Psoas muscle (tissue), 8 donors: ENCODE measurements around the gene PLCXD1. TPM values are rescaled to one million over a fixed set of nuclear protein-coding genes. Genes with fewer than 3 reads are reported as not detected.

Experiments
- ATAC-seq, 4 donors: fragments of 200-7000 bp; cut with Tn5 transposase; one replicate each; pipeline ENCODE4 v1.9.1; 2020; ENCODE audit warnings: moderate library complexity in 3 of 4, mild to moderate bottlenecking in 2 of 4
- DNase-seq, 2 donors: peaks; one replicate each; pipeline ENCODE4 v3.0.0-alpha.2; 2020
- H3K27ac ChIP-seq: fragments of 200-600 bp; one replicate; pipeline ENCODE4 v1.8.0; 2022
- H3K27me3 ChIP-seq, 3 donors: fragments of 200-600 bp in 1 of 3; one replicate each; pipeline versions ENCODE4 v1.6.1 to v1.8.0; 2013 to 2022; ENCODE audit warnings: low read length in 2 of 3, mild to moderate bottlenecking in 2 of 3, moderate library complexity in 1 of 3; ENCODE audit not compliant: insufficient read depth in 3 of 3
- H3K36me3 ChIP-seq, 2 donors: fragments of 200-600 bp in 1 of 2; one replicate each; pipeline versions ENCODE4 v1.6.1 to v1.8.0; 2013 to 2022; ENCODE audit warnings: low read depth in 1 of 2, mild to moderate bottlenecking in 1 of 2, moderate library complexity in 1 of 2; ENCODE audit not compliant: insufficient read depth in 1 of 2
- H3K4me1 ChIP-seq: fragments of 200-600 bp; one replicate; pipeline ENCODE4 v1.8.0; 2022
- H3K4me3 ChIP-seq: fragments of 200-600 bp; one replicate; pipeline ENCODE4 v1.8.0; 2022; ENCODE audit warnings: mild to moderate bottlenecking
- H3K9me3 ChIP-seq: fragments of 200-600 bp; one replicate; pipeline ENCODE4 v1.8.0; 2022
- CTCF ChIP-seq: fragments of 200-600 bp; IDR thresholded peaks from one replicate; pipeline ENCODE4 v1.8.0; 2022; ENCODE audit warnings: antibody characterized with exemption
- WGBS, 3 donors: extraction: QIAGEN DNeasy Blood & Tissue Kit; methylation state at CpG; one replicate each; pipeline versions ENCODE4 v1.1.6 to v1.1.7; 2013; 5-methylcytosine and 5-hydroxymethylcytosine counted together
- intact Hi-C, 2 donors: fragments of 100-400 bp; cut with DNase I; formaldehyde crosslinking; loops; one replicate each; pipeline versions ENCODE4 v1.11.0 to v1.14.2; 2022
- polyA plus RNA-seq, 3 donors: library from polyadenylated mRNA; stranded (reverse); fragments of 200-250 nt; gene quantifications; one replicate each; pipeline ENCODE4 v1.2.3, GENCODE V29; 2013
- total RNA-seq, 4 donors: library from RNA; stranded (reverse); fragmentation: NEBNext Ultra II Directional in 2 of 4; extraction: Animal tissue kit (Norgen Biotek cat#: 25700) in 2 of 4; gene quantifications; one replicate each; pipeline versions ENCODE4 v1.2.1 to v1.2.4, GENCODE V29; 2021 to 2023
- donor health status: healthy with polysubstance abuse.
- donor health status: DM: no; HTN: no; CAD: no; lungs with moderate emphysema.
- donor health status: Bipolar disorder and iron deficiency.
- donor health status: healthy.
- donor health status: DM: yes; HTN: yes; CAD: no.
- donor health status: DM: no; HTN: no; CAD: no.
- donor health status: DM: no; HTN: no; CAD: no.
- donor health status: DM: yes; HTN: yes; CAD: no.

PLCXD1 gene
- total and polyA plus RNA-seq, 7 donors: 0.89 to 16.3 (median 2.3) TPM

- no peaks in the 10 kb centered on the region for H3K9me3 ChIP-seq
- peak overlapping the region; percentile 74 for H3K4me3 ChIP-seq
- H3K27ac ChIP-seq: no peak overlapping the region
- WGBS, 3 donors: 1 to 13% (median 2%) methylated on average over 32 to 45 of the region's 45 CpGs
- no peaks in the 10 kb centered on the region for H3K4me1 ChIP-seq
- ATAC-seq: peak; percentile 98 to 100 (median 99)
- DNase-seq: peak; percentile 88 to 92
- intact Hi-C loops: loop anchor here in 1 of 2 donors (5.0 kb wide), 1 partner anchor 34 kb away; the partner anchor contains the start of gene GTPBP6
- no peak for TF ChIP-seq CTCF
- no peaks in the 10 kb centered on the region for H3K27me3 ChIP-seq
- H3K36me3 ChIP-seq: peaks cover 0 to 16% of the 10 kb centered on the region in 2 donors
These were observed 2.1 kb downstream of the PLCXD1 start for GRCh38 chrX:283115-283845.

GRCh38 chrX:285076-285677 is 4.0 kb downstream of the PLCXD1 start:
- no peak for TF ChIP-seq CTCF
- WGBS, 3 donors: 92 to 95% (median 95%) methylated on average over 13 of the region's 13 CpGs
- no peak for DNase-seq

GRCh38 chrX:287670-288069 is 6.5 kb downstream of the PLCXD1 start:
- Histone ChIP-seq H3K27me3 (no peaks in the 10 kb centered on the region), H3K4me3 (no peak overlapping the region), H3K4me1 (no peaks in the 10 kb centered on the region), H3K27ac (no peak overlapping the region), H3K9me3 (no peaks in the 10 kb centered on the region), H3K36me3 (peaks cover 0 to 49% of the 10 kb centered on the region in 2 donors)
- intact Hi-C loops: no loop called here
- ATAC-seq: no peak
- no peak for DNase-seq
- WGBS, 3 donors: 90 to 93% (median 92%) methylated on average over 7 of the region's 7 CpGs
- no peak for TF ChIP-seq CTCF

More at GRCh38 chrX:285076-285677, 4.0 kb downstream of the PLCXD1 start:
- Histone ChIP-seq H3K27ac (no peak overlapping the region), H3K9me3 (no peaks in the 10 kb centered on the region), H3K27me3 (no peaks in the 10 kb centered on the region), H3K4me3 (no peak overlapping the region), H3K36me3 (peaks cover 0 to 30% of the 10 kb centered on the region in 2 donors), H3K4me1 (no peaks in the 10 kb centered on the region)
- no peak for ATAC-seq
- intact Hi-C loops: no loop called here

GRCh38 chrX:288561-288991 is 7.4 kb downstream of the PLCXD1 start:
- TF ChIP-seq CTCF: no peak
- no peak overlapping the region for H3K4me3 ChIP-seq
- ATAC-seq (no peak), DNase-seq (no peak)
- H3K27me3 ChIP-seq: no peaks in the 10 kb centered on the region
- WGBS, 3 donors: 96 to 97% (median 96%) methylated on average over 25 of the region's 25 CpGs
- no peak overlapping the region for H3K27ac ChIP-seq
- H3K4me1 ChIP-seq: no peaks in the 10 kb centered on the region
- peaks cover 0 to 58% of the 10 kb centered on the region in 2 donors for H3K36me3 ChIP-seq
- intact Hi-C loops: no loop called here
- no peaks in the 10 kb centered on the region for H3K9me3 ChIP-seq
